ENCODE measurements around the gene PEX26.

DNA sequence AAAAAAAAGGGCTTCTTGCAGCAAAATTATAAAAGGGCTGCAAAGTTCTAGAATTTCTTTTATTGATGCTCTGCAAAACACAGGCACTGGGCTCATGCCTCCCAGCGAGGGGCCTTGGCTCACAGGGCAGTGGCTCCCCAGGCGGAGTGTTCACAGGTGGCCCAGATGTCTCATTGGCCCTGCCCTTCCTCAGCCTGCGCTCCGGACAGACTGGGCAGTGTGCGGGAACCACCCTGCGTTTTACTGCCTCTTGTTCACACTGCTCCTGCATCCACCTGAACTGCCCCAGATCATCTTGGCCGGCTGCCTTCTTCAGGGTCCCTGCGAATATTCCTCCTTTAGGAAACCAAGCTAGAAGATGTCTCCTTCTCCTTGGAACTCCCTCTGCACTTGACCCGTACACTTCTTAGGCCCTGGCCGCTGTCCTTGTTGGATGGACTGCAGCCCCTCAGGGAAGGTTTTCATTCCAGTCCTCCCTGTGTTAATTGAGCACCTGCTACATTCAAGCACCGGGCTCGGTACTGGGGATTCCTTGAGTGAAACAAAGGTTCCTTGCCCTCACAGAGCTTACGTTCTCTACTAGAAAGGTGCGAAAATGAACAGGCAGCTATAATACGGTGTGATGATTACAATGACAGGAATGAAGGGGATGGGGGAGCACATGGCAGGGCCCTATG lies 37.3 kb downstream of the PEX26 start:
- TF ChIP-seq CTCF (IDR thresholded peaks at IDR 0.05), result no peak
- no peak for TF ChIP-seq POLR2A (IDR thresholded peaks at IDR 0.05)
